Measurements from ENCODE around the gene PCDHGB4.
"Not testable (repeated sequence)": the region's sequence is repeated elsewhere in the genome, so short reads cannot be mapped to it uniquely, and the experiment has no call there.

PCDHGB4 gene

DNA sequence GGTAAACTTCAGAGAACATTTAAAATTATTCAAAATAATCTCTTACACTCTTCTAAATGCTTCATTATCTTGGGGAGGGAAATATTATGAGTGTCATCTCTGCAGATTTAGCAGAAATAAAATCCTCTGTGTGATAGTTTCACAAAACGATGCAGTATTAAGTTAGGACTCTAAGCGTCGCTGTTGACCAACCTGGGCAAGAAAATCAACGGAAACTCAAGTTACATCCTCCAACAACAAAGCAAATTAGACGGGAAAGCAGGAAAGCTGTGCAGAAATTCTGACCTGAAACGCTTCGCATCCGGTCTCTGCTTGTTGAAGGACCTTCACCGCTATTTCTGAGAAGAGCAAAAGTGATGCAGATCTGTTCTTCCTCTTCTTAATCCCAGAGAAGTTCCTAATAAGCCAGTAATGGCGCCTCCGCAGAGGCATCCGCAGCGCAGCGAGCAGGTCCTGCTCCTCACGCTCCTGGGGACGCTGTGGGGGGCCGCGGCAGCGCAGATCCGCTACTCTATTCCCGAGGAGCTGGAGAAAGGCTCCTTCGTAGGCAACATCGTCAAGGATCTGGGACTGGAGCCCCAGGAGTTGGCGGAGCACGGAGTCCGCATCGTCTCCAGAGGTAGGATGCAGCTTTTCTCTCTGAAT is 13.7 kb upstream of the PCDHGB4 start, which contains the start of gene PCDHGA6:
TSS of gene PCDHGA6 (plus strand) at position 219 of the 645 bp plus-strand sequence. CDS start at position 412, 193 bp downstream.
- H3K27ac ChIP-seq = no peak within 1 kb of the TSS
- H3K9me3 ChIP-seq = peaks cover 39% of the 10 kb centered on the region
- TF ChIP-seq, protein P1, sequence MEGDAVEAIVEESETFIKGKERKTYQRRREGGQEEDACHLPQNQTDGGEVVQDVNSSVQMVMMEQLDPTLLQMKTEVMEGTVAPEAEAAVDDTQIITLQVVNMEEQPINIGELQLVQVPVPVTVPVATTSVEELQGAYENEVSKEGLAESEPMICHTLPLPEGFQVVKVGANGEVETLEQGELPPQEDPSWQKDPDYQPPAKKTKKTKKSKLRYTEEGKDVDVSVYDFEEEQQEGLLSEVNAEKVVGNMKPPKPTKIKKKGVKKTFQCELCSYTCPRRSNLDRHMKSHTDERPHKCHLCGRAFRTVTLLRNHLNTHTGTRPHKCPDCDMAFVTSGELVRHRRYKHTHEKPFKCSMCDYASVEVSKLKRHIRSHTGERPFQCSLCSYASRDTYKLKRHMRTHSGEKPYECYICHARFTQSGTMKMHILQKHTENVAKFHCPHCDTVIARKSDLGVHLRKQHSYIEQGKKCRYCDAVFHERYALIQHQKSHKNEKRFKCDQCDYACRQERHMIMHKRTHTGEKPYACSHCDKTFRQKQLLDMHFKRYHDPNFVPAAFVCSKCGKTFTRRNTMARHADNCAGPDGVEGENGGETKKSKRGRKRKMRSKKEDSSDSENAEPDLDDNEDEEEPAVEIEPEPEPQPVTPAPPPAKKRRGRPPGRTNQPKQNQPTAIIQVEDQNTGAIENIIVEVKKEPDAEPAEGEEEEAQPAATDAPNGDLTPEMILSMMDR (IDR thresholded peaks at IDR 0.05) = no peak
- H3K4me3 ChIP-seq (ENCODE audit: low read depth in 1 of 2, low read length in 1 of 2) = no peak within 1 kb of the TSS
- peaks cover 96% of the 10 kb centered on the region for H3K27me3 ChIP-seq
- H3K4me1 ChIP-seq (ENCODE audit: control insufficient read depth in 1 of 2, insufficient read depth in 1 of 2, low read depth in 1 of 2, low read length in 1 of 2) = no peaks in the 10 kb centered on the region
- H3K36me3 ChIP-seq = no peaks in the 10 kb centered on the region

DNA sequence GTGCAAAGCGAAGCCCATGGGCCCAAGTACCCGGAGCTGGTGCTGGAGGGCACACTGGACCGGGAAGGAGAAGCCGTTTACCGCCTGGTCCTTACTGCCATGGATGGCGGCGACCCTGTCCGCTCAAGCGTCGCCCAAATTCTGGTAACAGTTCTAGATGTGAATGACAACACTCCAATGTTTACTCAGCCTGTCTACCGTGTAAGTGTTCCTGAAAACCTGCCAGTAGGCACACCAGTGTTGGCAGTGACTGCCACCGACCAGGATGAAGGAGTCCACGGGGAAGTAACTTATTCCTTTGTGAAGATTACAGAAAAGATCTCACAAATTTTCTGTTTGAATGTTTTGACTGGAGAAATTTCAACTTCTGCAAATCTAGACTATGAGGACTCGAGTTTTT is 12.9 kb upstream of the PCDHGB4 start:
- TF ChIP-seq, protein P1 (IDR thresholded peaks at IDR 0.05) = no peak
- Histone ChIP-seq H3K27ac (no peak overlapping the region), H3K36me3 (no peaks in the 10 kb centered on the region), H3K4me3 (ENCODE audit: low read depth in 1 of 2, low read length in 1 of 2) (no peak overlapping the region), H3K4me1 (ENCODE audit: control insufficient read depth in 1 of 2, insufficient read depth in 1 of 2, low read depth in 1 of 2, low read length in 1 of 2) (no peaks in the 10 kb centered on the region), H3K27me3 (peaks cover 96% of the 10 kb centered on the region), H3K9me3 (peaks cover 38% of the 10 kb centered on the region)

DNA sequence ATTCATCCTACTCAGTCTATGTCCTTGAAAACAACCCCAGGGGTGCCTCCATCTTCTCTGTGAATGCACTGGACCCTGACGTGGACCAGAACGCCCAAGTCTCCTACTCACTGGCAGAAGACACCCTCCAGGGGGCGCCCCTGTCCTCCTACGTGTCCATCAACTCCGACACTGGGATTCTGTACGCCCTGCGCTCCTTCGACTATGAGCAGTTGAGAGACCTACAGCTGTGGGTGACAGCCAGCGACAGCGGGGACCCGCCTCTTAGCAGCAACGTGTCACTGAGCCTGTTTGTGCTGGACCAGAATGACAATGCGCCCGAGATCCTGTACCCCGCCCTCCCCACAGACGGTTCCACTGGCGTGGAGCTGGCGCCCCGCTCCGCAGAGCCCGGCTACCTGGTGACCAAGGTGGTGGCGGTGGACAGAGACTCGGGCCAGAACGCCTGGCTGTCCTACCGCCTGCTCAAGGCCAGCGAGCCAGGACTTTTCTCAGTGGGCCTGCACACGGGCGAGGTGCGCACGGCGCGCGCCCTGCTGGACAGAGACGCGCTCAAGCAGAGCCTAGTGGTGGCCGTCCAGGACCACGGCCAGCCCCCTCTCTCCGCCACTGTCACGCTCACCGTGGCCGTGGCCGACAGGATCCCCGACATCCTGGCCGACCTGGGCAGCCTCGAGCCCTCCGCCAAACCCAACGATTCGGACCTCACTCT is 11.9 kb upstream of the PCDHGB4 start:
- Histone ChIP-seq H3K9me3 (peaks cover 38% of the 10 kb centered on the region), H3K27me3 (peaks cover 94% of the 10 kb centered on the region)
- H3K4me1 ChIP-seq (ENCODE audit: control insufficient read depth in 1 of 2, insufficient read depth in 1 of 2, low read depth in 1 of 2, low read length in 1 of 2); H3K36me3 ChIP-seq; H3K4me3 ChIP-seq (ENCODE audit: low read depth in 1 of 2, low read length in 1 of 2); H3K27ac ChIP-seq: not testable (repeated sequence)

DNA sequence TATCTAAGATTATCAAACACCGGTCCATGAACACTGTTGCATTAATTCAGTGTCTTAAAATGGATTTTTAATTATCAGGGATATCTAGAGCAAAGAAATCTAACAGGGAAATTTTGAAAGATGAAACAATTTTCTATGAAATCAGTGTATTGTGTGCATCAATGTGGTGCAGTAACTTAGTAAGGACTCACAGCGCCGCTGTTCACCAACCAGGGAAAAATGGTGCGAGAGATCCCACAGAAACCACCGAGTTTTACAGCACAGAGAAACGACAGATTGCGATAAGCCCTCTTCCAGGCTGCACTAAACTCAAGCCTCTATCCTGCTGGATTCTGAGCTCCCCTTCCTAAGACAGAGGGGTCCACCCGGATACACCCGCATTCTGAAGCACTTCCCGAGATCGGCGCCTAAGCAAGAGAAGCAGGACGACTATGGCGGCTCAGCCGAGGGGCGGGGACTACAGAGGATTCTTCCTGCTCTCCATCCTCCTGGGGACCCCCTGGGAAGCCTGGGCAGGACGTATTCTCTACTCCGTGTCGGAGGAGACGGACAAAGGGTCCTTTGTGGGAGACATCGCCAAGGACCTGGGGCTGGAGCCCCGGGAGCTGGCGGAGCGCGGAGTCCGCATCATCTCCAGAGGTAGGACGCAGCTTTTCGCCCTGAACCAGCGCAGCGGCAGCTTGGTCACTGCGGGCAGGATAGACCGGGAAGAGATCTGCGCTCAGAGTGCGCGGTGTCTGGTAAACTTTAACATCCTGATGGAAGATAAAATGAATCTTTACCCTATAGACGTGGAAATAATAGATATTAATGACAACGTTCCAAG is 4.8 kb upstream of the PCDHGB4 start, which contains the start of gene PCDHGA7:
TSS of gene PCDHGA7 (plus strand) at position 274 of the 826 bp plus-strand sequence. CDS start at position 432, 158 bp downstream.
- Histone ChIP-seq H3K27me3 (peaks cover 97% of the 10 kb centered on the region), H3K9me3 (peaks cover 12% of the 10 kb centered on the region)
- TF ChIP-seq, protein P1 (IDR thresholded peaks at IDR 0.05) = no peak

DNA sequence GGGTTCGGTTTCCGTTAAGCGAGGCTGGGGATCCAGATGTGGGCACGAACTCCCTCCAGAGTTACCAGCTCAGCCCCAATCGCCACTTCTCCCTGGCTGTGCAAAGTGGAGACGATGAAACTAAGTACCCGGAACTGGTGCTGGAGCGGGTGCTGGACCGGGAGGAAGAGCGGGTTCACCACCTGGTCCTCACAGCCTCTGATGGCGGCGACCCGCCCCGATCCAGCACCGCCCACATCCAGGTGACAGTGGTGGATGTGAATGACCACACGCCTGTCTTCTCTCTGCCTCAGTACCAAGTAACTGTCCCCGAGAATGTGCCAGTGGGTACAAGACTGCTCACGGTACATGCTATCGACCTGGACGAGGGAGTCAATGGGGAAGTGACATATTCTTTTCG is 4.2 kb upstream of the PCDHGB4 start:
- Histone ChIP-seq H3K27me3 (peaks cover 96% of the 10 kb centered on the region), H3K4me1 (ENCODE audit: control insufficient read depth in 1 of 2, insufficient read depth in 1 of 2, low read depth in 1 of 2, low read length in 1 of 2) (no peaks in the 10 kb centered on the region), H3K4me3 (ENCODE audit: low read depth in 1 of 2, low read length in 1 of 2) (no peak overlapping the region), H3K27ac (no peak overlapping the region), H3K9me3 (peaks cover 9% of the 10 kb centered on the region), H3K36me3 (no peaks in the 10 kb centered on the region)
- TF ChIP-seq, protein P1 (IDR thresholded peaks at IDR 0.05) = no peak

More for the DNA sequence above, 4.8 kb upstream of the PCDHGB4 start, which contains the start of gene PCDHGA7:
- no peak within 1 kb of the TSS for H3K27ac ChIP-seq
- H3K4me3 ChIP-seq (ENCODE audit: low read depth in 1 of 2, low read length in 1 of 2) = no peak within 1 kb of the TSS
- H3K36me3 ChIP-seq = no peaks in the 10 kb centered on the region
- no peaks in the 10 kb centered on the region for H3K4me1 ChIP-seq (ENCODE audit: control insufficient read depth in 1 of 2, insufficient read depth in 1 of 2, low read depth in 1 of 2, low read length in 1 of 2)
